K562 (cell line): Measurements from ENCODE around the gene ENTPD3. TPM values are rescaled to one million over a fixed set of nuclear protein-coding genes. Genes with fewer than 3 reads are reported as not detected.

ENCODE experiments used
- CBFA2T2 ChIP-seq: fragments of 450-650 bp; conservative IDR thresholded peaks from 2 replicates; pipeline ENCODE4 v1.6.1; 2017; ENCODE audit warnings: mild to moderate bottlenecking
- CHD7 ChIP-seq: fragments of 200-600 bp; sonication (generic); IDR thresholded peaks from one replicate; pipeline ENCODE4 v1.6.1; 2012; ENCODE audit warnings: mild to moderate bottlenecking, low read depth, low read length, inconsistent platforms
- DNMT1 ChIP-seq: fragments of 450-650 bp; IDR thresholded peaks from 2 replicates; pipeline ENCODE4 v1.6.1; 2016; ENCODE audit warnings: antibody characterized with exemption, mild to moderate bottlenecking
- EP300 ChIP-seq: IDR thresholded peaks from 2 replicates; pipeline ENCODE4 v1.6.1; 2012; ENCODE audit warnings: low read length, improper control_type of control experiment
- HDAC1 ChIP-seq, 2 experiments: fragments of 450-650 bp; IDR thresholded peaks; 2 replicates each; pipeline ENCODE4 v1.6.1; 2016 to 2017; ENCODE audit warnings: inconsistent platforms in 1 of 2, mild to moderate bottlenecking in 1 of 2, moderate library complexity in 1 of 2
- KAT7 ChIP-seq: sonication (generic); formaldehyde crosslinking; IDR thresholded peaks from 2 replicates; pipeline ENCODE4 v1.8.0; 2022; ENCODE audit warnings: missing genetic modification reagents, mild to moderate bottlenecking, borderline replicate concordance
- KDM1A ChIP-seq, 2 experiments: fragments of 450-650 bp; IDR thresholded peaks; 2 replicates each; pipeline ENCODE4 v1.6.1; 2016; ENCODE audit warnings: mild to moderate bottlenecking in 2 of 2
- MEIS2 ChIP-seq: fragments of 450-650 bp; IDR thresholded peaks from 2 replicates; pipeline ENCODE4 v1.6.1; 2014; ENCODE audit warnings: mild to moderate bottlenecking; ENCODE audit not compliant: partially characterized antibody
- NCOR1 ChIP-seq: fragments of 450-650 bp; IDR thresholded peaks from 2 replicates; pipeline ENCODE4 v1.6.1; 2016; ENCODE audit warnings: mild to moderate bottlenecking, moderate library complexity
- NFATC3 ChIP-seq: fragments of 450-650 bp; IDR thresholded peaks from 2 replicates; pipeline ENCODE4 v1.6.1; 2017; ENCODE audit warnings: mild to moderate bottlenecking
- NR2C1 ChIP-seq, 2 experiments: fragments of 450-650 bp; IDR thresholded peaks; 2 replicates each; pipeline ENCODE4 v1.6.1; 2017; ENCODE audit warnings: mild to moderate bottlenecking in 2 of 2, antibody characterized with exemption in 1 of 2, inconsistent platforms in 1 of 2, missing compliant biosample characterization in 1 of 2, missing genetic modification characterization in 1 of 2
- RAD21 ChIP-seq, 2 experiments: fragments of 250-450 bp in 1 of 2; fragments of 450-650 bp in 1 of 2; sonication (Bioruptor Pico) in 1 of 2; formaldehyde crosslinking in 1 of 2; IDR thresholded peaks in 1 of 2; conservative IDR thresholded peaks in 1 of 2; 2 replicates each; pipeline versions ENCODE4 v1.4.0 to v1.8.0; 2020 to 2022; ENCODE audit warnings: mild to moderate bottlenecking in 2 of 2, moderate library complexity in 1 of 2
- SETDB1 ChIP-seq: IDR thresholded peaks from one replicate; pipeline ENCODE4 v1.6.1; 2012; ENCODE audit warnings: low read length, control low read depth, inconsistent platforms
- SMAD4 ChIP-seq: fragments of 250-450 bp; sonication (Bioruptor Pico); conservative IDR thresholded peaks from 2 replicates; pipeline ENCODE4 v1.8.0; 2021; ENCODE audit warnings: inconsistent platforms, mild to moderate bottlenecking, moderate library complexity
- SMARCA4 ChIP-seq: fragments of 450-650 bp; IDR thresholded peaks from 2 replicates; pipeline ENCODE4 v1.6.1; 2016
- SMARCE1 ChIP-seq: fragments of 450-650 bp; IDR thresholded peaks from 2 replicates; pipeline ENCODE4 v1.7.1; 2016; ENCODE audit warnings: mild to moderate bottlenecking
- TEAD4 ChIP-seq, 2 experiments: sonication (generic) in 1 of 2; formaldehyde crosslinking in 1 of 2; IDR thresholded peaks; 2 replicates each; pipeline versions ENCODE4 v1.6.1 to v1.8.0; 2012 to 2022; ENCODE audit warnings: borderline replicate concordance in 1 of 2, inconsistent platforms in 1 of 2, low read length in 1 of 2, mild to moderate bottlenecking in 1 of 2, missing genetic modification reagents in 1 of 2
- TGIF2 ChIP-seq: sonication (generic); formaldehyde crosslinking; IDR thresholded peaks from 2 replicates; pipeline ENCODE4 v1.8.1; 2022; ENCODE audit warnings: mild to moderate bottlenecking, missing genetic modification reagents, moderate library complexity
- TRIM24 ChIP-seq, 2 experiments: fragments of 450-650 bp; IDR thresholded peaks; 2 replicates each; pipeline ENCODE4 v1.6.1; 2016
- polyA plus RNA-seq, 8 experiments: library from polyadenylated mRNA; depleted of rRNA in 4 of 8; stranded (reverse) in 5 of 8; unstranded in 3 of 8; fragments of >200 nt; fragmentation: Nextera tagmentation in 2 of 8; fragmentation: Illumina TruSeq in 1 of 8; extraction: Ambion mirVana in 2 of 8; extraction: Trizol in 1 of 8; gene quantifications; 2 replicates each; pipeline versions ENCODE4 v1.2.1 to v1.2.3, GENCODE V29; 2011 to 2014; ENCODE audit warnings: inconsistent platforms in 1 of 8, missing spikeins in 1 of 8
- total RNA-seq, 7 experiments: library from RNA; depleted of rRNA in 6 of 7; stranded (reverse); fragments of >200 nt in 6 of 7; fragmentation: Illumina TruSeq in 2 of 7; extraction: Trizol in 2 of 7; gene quantifications; 2 replicates each; pipeline versions ENCODE4 v1.2.1 to v1.2.3, GENCODE V29; 2011 to 2021; ENCODE audit warnings: low replicate concordance in 1 of 7

ENTPD3 gene
- total and polyA plus RNA-seq, 9 of the 15 experiments (the other 6 are each of a cell fraction or from before 2014, with no cell fraction given) = 0.23 to 2.1 (median 0.58) TPM

- TF ChIP-seq CHD7 = no peak
- TF ChIP-seq EP300 = peak; percentile 48; the same call in 1 of the 2 replicates
- no peak for TF ChIP-seq DNMT1
- peak in 1 of 2 experiments; percentile 69; a peak in 3 of 4 replicates for TF ChIP-seq TRIM24 (IDR thresholded peaks at IDR 0.05)
- TF ChIP-seq SETDB1 = no peak
- TF ChIP-seq HDAC1 (IDR thresholded peaks at IDR 0.05) = peak in 1 of 2 experiments; percentile 31; a peak in 1 of 4 replicates
- TF ChIP-seq MEIS2 = peak; percentile 68
- no peak for TF ChIP-seq KAT7
- no peak for TF ChIP-seq NR2C1 (IDR thresholded peaks at IDR 0.05)
- peak; percentile 65 for TF ChIP-seq NR2C1 (tag; IDR thresholded peaks at IDR 0.05)
- TF ChIP-seq SMARCA4 = peak; percentile 70; the same call in 1 of the 2 replicates
- TF ChIP-seq CBFA2T2 = peak; percentile 64
- TF ChIP-seq SMAD4 = 0 out of 2 replicates have a peak, but pooled peaks have one; percentile 39
- TF ChIP-seq NCOR1 = peak; percentile 43
- peak; percentile 61; the same call in 1 of the 2 replicates for TF ChIP-seq SMARCE1
- peak; percentile 57; the same call in 1 of the 2 replicates for TF ChIP-seq TEAD4 (IDR thresholded peaks at IDR 0.05; ENCODE audit: low read length)
- TF ChIP-seq TEAD4 (CRISPR knock-in tag; IDR thresholded peaks at IDR 0.05; ENCODE audit: borderline replicate concordance) = no peak
- TF ChIP-seq NFATC3 = no peak
- TF ChIP-seq TGIF2 (CRISPR knock-in tag) = no peak
- peak in 1 of 2 experiments; percentile 14; a peak in 1 of 4 replicates for TF ChIP-seq RAD21 (CRISPR knock-in tag; conservative IDR thresholded peaks at IDR 0.05 in 1 of 2, IDR thresholded peaks at IDR 0.05 in 1 of 2)
- peak; percentile 75 to 83 for TF ChIP-seq KDM1A (IDR thresholded peaks at IDR 0.05)
These were observed 4.4 kb upstream of the ENTPD3 start (continued) for GRCh38 chr3:40382617-40382979.
